Measurements from ENCODE around the gene ARHGEF16.

Gene ARHGEF16

GRCh38 chr1:3439346-3440299 lies 14.8 kb upstream of the ARHGEF16 start:
- no peak for FAIRE-seq

- no peak for FAIRE-seq
Observed at GRCh38 chr1:3440300-3440681, 14.2 kb upstream of the ARHGEF16 start.

- FAIRE-seq, result no peak
Observed at GRCh38 chr1:3440711-3441409, 13.6 kb upstream of the ARHGEF16 start.

GRCh38 chr1:3441410-3441847 lies 13.0 kb upstream of the ARHGEF16 start:
- FAIRE-seq, result no peak

GRCh38 chr1:3441880-3442279 lies 12.6 kb upstream of the ARHGEF16 start:
- no peak for FAIRE-seq

GRCh38 chr1:3442331-3442730 lies 12.1 kb upstream of the ARHGEF16 start:
- FAIRE-seq, result no peak

- no peak for FAIRE-seq
Observed at GRCh38 chr1:3442901-3443300, 11.6 kb upstream of the ARHGEF16 start.

- no peak for FAIRE-seq
Observed at GRCh38 chr1:3443807-3444206, 10.7 kb upstream of the ARHGEF16 start.

GRCh38 chr1:3444298-3444697 lies 10.2 kb upstream of the ARHGEF16 start:
- no peak for FAIRE-seq

GRCh38 chr1:3444736-3445135 lies 9.7 kb upstream of the ARHGEF16 start:
- FAIRE-seq, result no peak

- FAIRE-seq, result no peak
Observed at GRCh38 chr1:3450202-3450863, 4.1 kb upstream of the ARHGEF16 start.

GRCh38 chr1:3450983-3451382 lies 3.5 kb upstream of the ARHGEF16 start:
- FAIRE-seq, result no peak

- FAIRE-seq, result no peak
Observed at GRCh38 chr1:3451994-3452865, 2.2 kb upstream of the ARHGEF16 start.

- no peak for FAIRE-seq
Observed at GRCh38 chr1:3452866-3453175, 1.6 kb upstream of the ARHGEF16 start.

GRCh38 chr1:3453203-3453761 lies 1.2 kb upstream of the ARHGEF16 start:
- no peak for FAIRE-seq

GRCh38 chr1:3454811-3455618 lies 550 bp downstream of the ARHGEF16 start:
- FAIRE-seq, result no peak

GRCh38 chr1:3455670-3456448 lies 1.4 kb downstream of the ARHGEF16 start:
- no peak for FAIRE-seq

- FAIRE-seq, result no peak
Observed at GRCh38 chr1:3456449-3456963, 2.0 kb downstream of the ARHGEF16 start.

- FAIRE-seq, result no peak
Observed at GRCh38 chr1:3456964-3457909, 2.8 kb downstream of the ARHGEF16 start.

Measured in colon (tissue), 2 donors.